Body of pancreas (tissue), 4 donors: ENCODE data around the gene PNPLA7. TPM values are rescaled to one million over a fixed set of nuclear protein-coding genes. Genes with fewer than 3 reads are reported as not detected.
"Not testable (repeated sequence)": the region's sequence is repeated elsewhere in the genome, so short reads cannot be mapped to it uniquely, and the experiment has no call there.

ENCODE experiments used
- ATAC-seq: fragments of 150-250 bp; one replicate; pipeline ENCODE4 v1.9.1; 2016
- DNase-seq, 4 donors: peaks; one replicate each; pipeline ENCODE4 v3.0.0-alpha.2; 2019
- H3K27ac ChIP-seq, 4 donors: fragments of 200-600 bp; sonication (generic); 1 replicate in 3 of 4; 2 replicates in 1 of 4; pipeline versions ENCODE4 v1.5.1 to v1.6.1; 2016 to 2019; ENCODE audit warnings: mild to moderate bottlenecking in 1 of 4, mixed read lengths in 1 of 4, moderate library complexity in 1 of 4
- H3K27me3 ChIP-seq, 2 donors: fragments of 200-600 bp; sonication (generic); one replicate each; pipeline ENCODE4 v1.6.0; 2016; ENCODE audit warnings: mild to moderate bottlenecking in 1 of 2
- H3K36me3 ChIP-seq, 2 donors: fragments of 200-600 bp; sonication (generic); replicated peaks in 1 of 2; 2 replicates each; pipeline ENCODE4 v1.5.1; 2016; ENCODE audit warnings: low read depth in 2 of 2; ENCODE audit not compliant: insufficient read depth in 1 of 2
- H3K4me1 ChIP-seq: fragments of 200-600 bp; sonication (generic); one replicate; pipeline ENCODE4 v1.6.0; 2016
- H3K4me3 ChIP-seq, 2 donors: fragments of 200-600 bp; sonication (generic); 1 replicate in 1 of 2; 2 replicates in 1 of 2; pipeline ENCODE4 v1.5.1; 2016 to 2019
- H3K9me3 ChIP-seq, 3 donors: fragments of 200-600 bp; sonication (generic); 1 replicate in 2 of 3; 2 replicates in 1 of 3; pipeline ENCODE4 v1.5.1; 2016
- POLR2A ChIP-seq, 3 donors: fragments of 450-650 bp; IDR thresholded peaks; one replicate each; pipeline ENCODE4 v1.6.1; 2016; ENCODE audit warnings: antibody characterized with exemption in 3 of 3, mild to moderate bottlenecking in 2 of 3
- WGBS, 2 donors: methylation state at CpG; one replicate each; pipeline ENCODE4 v1.1.5; 2017; 5-methylcytosine and 5-hydroxymethylcytosine counted together
- intact Hi-C: fragments of 100-400 bp; cut with DNase I; formaldehyde crosslinking; loops from one replicate; pipeline ENCODE4 v1.15.1; 2023
- total RNA-seq, 2 donors: library from RNA; depleted of rRNA; stranded (reverse); fragments of >200 nt; gene quantifications; one replicate each; pipeline ENCODE4 v1.1.0, GENCODE V29; 2016
- TF ChIP-seq, protein P1 (sequence below), 7 experiments: fragments of 450-650 bp in 4 of 7; fragments of 200-600 bp in 3 of 7; sonication (generic) in 3 of 7; IDR thresholded peaks; one replicate each; pipeline ENCODE4 v1.5.1; 2016 to 2019; ENCODE audit warnings: antibody characterized with exemption in 7 of 7

Gene PNPLA7
- total RNA-seq, 2 donors from 2014 or later = 16.1 to 27.7 TPM

DNA sequence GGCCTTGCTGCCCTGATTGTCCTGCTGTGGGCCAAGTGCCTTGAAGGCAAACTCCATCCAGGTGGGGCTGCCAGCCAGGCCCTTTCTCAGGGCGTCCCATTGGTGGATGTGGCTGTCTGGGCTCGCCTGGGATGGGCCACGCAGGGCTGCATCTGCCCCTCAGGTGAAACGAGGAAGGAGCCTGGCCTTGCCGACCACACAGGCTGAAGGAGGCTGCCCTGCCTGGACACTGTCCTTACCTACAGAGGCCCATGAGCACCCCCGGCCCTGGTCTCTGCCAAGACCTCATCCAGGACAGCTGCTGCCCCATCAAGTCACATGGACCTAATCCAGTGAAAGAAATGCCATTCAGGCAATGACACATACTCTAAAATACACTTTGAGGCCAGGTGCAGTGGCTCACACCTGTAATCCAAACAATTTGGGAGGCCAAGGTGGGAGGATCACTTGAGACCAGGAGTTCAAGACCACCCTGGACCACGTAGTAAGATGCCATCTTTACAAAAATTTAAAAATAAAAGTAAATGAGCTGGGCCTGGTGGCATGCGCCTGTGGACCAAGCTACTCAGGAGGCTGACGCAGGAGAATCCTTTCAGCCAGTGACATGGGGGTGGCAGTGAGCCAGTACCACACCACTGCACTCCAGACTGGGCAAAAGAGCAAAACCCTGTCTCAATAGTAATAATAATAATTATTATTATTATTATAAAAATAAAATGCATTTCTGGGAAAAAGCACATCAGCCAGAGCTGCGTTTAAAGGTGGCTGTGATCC, 33.9 kb downstream of the PNPLA7 start:
- Histone ChIP-seq H3K27ac (no peak overlapping the region), H3K4me1 (peaks cover 13% of the 10 kb centered on the region), H3K27me3 (no peaks in the 10 kb centered on the region), H3K9me3 (no peaks in the 10 kb centered on the region), H3K36me3 (no peaks in the 10 kb centered on the region), H3K4me3 (no peak overlapping the region)
- DNase-seq (no peak), ATAC-seq (no peak)
- TF ChIP-seq, protein P1, sequence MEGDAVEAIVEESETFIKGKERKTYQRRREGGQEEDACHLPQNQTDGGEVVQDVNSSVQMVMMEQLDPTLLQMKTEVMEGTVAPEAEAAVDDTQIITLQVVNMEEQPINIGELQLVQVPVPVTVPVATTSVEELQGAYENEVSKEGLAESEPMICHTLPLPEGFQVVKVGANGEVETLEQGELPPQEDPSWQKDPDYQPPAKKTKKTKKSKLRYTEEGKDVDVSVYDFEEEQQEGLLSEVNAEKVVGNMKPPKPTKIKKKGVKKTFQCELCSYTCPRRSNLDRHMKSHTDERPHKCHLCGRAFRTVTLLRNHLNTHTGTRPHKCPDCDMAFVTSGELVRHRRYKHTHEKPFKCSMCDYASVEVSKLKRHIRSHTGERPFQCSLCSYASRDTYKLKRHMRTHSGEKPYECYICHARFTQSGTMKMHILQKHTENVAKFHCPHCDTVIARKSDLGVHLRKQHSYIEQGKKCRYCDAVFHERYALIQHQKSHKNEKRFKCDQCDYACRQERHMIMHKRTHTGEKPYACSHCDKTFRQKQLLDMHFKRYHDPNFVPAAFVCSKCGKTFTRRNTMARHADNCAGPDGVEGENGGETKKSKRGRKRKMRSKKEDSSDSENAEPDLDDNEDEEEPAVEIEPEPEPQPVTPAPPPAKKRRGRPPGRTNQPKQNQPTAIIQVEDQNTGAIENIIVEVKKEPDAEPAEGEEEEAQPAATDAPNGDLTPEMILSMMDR (IDR thresholded peaks at IDR 0.05) = no peak
- intact Hi-C loops = no loop called here
- 83 to 96% methylated on average over 5 to 9 of the region's 10 CpGs for WGBS, 2 donors

DNA sequence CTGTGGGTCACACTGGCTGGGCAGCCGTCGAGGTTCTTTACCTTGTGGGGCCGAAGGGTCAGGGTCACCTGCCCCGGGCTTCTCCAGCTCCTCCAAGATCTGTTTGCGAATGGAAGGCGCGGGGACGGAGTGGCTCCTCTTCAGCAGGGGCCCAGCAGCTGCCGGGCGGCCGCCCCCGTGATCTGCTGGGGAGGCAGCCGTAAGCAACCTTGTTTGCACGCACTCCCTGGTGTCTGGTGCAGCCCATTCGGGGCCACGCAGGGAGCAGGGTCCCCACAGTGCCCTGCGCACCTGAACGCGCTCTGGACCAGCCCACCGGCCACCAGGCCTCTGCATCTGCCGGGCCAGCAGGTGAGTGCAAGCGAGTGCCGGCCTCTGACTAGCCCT, 34.9 kb downstream of the PNPLA7 start:
- intact Hi-C loops = no loop called here
- Histone ChIP-seq H3K27me3 (no peaks in the 10 kb centered on the region), H3K36me3 (no peaks in the 10 kb centered on the region), H3K4me1 (peaks cover 3% of the 10 kb centered on the region), H3K9me3 (no peaks in the 10 kb centered on the region), H3K27ac (no peak overlapping the region), H3K4me3 (no peak overlapping the region)
- TF ChIP-seq POLR2A (IDR thresholded peaks at IDR 0.05) = no peak
- TF ChIP-seq, protein P1 (IDR thresholded peaks at IDR 0.05) = no peak
- WGBS, 2 donors = 84 to 86% methylated on average over 8 to 23 of the region's 23 CpGs
- no peak for ATAC-seq
- no peak for DNase-seq

DNA sequence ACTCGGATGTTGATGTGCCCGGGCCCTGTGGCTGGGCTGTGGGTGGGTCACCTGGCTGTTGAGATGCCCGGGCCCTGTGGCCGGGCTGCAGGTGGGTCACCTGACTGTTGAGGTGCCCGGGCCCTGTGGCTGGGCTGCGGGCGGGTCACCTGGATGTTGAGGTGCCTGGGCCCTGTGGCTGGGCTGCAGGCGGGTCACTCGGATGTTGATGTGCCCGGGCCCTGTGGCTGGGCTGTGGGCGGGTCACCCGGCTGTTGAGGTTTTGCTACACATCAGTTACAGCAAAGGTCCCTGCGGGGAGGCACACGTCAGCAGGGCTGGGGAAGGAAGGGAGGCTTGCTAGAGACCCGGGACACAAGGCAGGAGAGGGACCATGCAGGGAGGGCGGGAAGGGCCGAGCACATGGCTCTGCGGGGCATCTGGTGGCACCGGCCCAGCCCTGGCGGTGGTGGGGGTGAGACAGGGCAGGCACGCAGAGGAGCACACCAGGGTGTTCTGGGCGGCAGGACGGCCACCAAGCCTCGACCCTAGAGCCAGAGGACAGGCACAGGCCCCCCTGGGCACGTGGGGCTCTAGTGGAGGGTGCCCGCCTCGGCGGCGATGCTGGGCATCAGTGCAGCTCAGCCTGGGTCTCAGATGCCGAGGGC, 35.4 kb downstream of the PNPLA7 start:
- H3K4me3 ChIP-seq = no peak overlapping the region
- H3K27me3 ChIP-seq = no peaks in the 10 kb centered on the region
- WGBS, 2 donors = 93% methylated on average over 20 of the region's 30 CpGs; no CpG with 5 or more reads in 1 of the 2 donors
- H3K27ac ChIP-seq = no peak overlapping the region
- no peaks in the 10 kb centered on the region for H3K36me3 ChIP-seq
- H3K9me3 ChIP-seq = no peaks in the 10 kb centered on the region
- DNase-seq (no peak), ATAC-seq (no peak)
- no peaks in the 10 kb centered on the region for H3K4me1 ChIP-seq
- TF ChIP-seq POLR2A (IDR thresholded peaks at IDR 0.05) = no peak
- TF ChIP-seq, protein P1 (IDR thresholded peaks at IDR 0.05) = no peak
- intact Hi-C loops = no loop called here

DNA sequence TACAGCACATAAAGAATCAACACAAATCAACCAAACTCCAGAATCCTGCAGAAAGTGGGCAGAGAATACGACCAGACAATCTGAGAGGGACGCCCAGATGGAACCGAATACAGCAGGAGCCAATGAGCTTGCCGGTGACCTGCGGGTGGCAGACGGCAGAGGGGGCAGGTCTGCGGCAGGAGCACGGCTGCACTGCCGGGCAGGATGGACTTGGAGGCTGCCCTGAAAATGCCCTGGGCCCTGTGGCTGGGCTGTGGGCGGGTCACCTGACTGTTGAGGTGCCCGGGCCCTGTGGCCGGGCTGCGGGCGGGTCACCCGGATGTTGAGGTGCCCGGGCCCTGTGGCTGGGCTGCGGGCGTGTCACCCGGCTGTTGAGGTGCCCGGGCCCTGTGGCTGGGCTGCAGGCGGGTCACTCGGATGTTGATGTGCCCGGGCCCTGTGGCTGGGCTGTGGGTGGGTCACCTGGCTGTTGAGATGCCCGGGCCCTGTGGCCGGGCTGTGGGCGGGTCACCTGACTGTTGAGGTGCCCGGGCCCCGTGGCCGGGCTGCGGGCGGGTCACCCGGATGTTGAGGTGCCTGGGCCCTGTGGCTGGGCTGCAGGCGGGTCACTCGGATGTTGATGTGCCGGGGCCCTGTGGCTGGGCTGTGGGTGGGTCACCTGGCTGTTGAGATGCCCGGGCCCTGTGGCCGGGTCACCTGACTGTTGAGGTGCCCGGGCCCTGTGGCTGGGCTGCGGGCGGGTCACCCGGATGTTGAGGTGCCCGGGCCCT, 36.2 kb downstream of the PNPLA7 start:
- not testable (repeated sequence) for ATAC-seq, DNase-seq
- WGBS, 2 donors = 80 to 82% methylated on average over 14 to 22 of the region's 42 CpGs

DNA sequence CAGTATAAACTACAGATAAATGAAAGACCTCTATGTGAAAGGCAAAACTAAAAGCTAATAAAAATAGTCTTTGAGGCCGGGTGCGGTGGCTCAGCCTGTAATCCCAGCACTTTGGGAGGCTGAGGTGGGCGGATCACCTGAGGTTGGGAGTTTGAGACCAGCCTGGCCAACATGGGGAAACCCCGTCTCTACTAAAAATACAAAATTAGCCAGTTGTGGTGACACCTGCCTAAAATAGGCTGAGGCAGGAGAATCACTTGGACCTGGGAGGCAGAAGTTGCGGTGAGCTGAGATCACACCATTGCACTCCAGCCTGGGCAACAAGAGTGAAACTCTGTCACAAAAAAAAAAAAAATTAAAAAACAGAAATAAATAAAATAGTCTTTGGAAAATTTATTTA, 37.1 kb downstream of the PNPLA7 start:
- DNase-seq, H3K36me3 ChIP-seq, H3K4me1 ChIP-seq, H3K27me3 ChIP-seq, intact Hi-C loops, ATAC-seq, H3K4me3 ChIP-seq, H3K27ac ChIP-seq, H3K9me3 ChIP-seq: not testable (repeated sequence)
- WGBS, 2 donors = 90% methylated on average over 5 of the region's 5 CpGs

More for the DNA sequence above, 36.2 kb downstream of the PNPLA7 start:
- H3K4me3 ChIP-seq, H3K27me3 ChIP-seq, H3K4me1 ChIP-seq, intact Hi-C loops, H3K9me3 ChIP-seq, H3K36me3 ChIP-seq, H3K27ac ChIP-seq: not testable (repeated sequence)
